CD4-positive, alpha-beta memory T cell (primary cell): Measurements from ENCODE around the gene ZNF674. TPM values are rescaled to one million over a fixed set of nuclear protein-coding genes. Genes with fewer than 3 reads are reported as not detected.
"Not testable (repeated sequence)": the region's sequence is repeated elsewhere in the genome, so short reads cannot be mapped to it uniquely, and the experiment has no call there.

Experiments used
- CTCF ChIA-PET: fragments of 350-600 bp; sonication (Branson Sonifier 250); formaldehyde crosslinking; loops from one replicate; lab custom pipeline; 2021; ENCODE audit warnings: inconsistent platforms; ENCODE audit not compliant: partially characterized antibody; lab: Charles Lee
- POLR2A ChIA-PET: fragments of 350-600 bp; sonication (Branson Sonifier 250); formaldehyde crosslinking; loops from one replicate; lab custom pipeline; 2021; ENCODE audit not compliant: partially characterized antibody; lab: Charles Lee
- DNase-seq, 5 donors: peaks; one replicate each; pipeline versions ENCODE4 v3.0.0 to v3.0.0-alpha.2; 2020 to 2022; ENCODE audit warnings: mixed read lengths in 1 of 5
- H3K27ac ChIP-seq: one replicate; pipeline ENCODE4 v1.7.0; 2013; ENCODE audit warnings: low read depth, low read length
- H3K27me3 ChIP-seq: 2 replicates; pipeline ENCODE4 v1.7.0; 2013; ENCODE audit warnings: mild to moderate bottlenecking, low read length, moderate library complexity; ENCODE audit not compliant: insufficient read depth
- H3K36me3 ChIP-seq: 2 replicates; pipeline ENCODE4 v1.7.0; 2013; ENCODE audit warnings: mild to moderate bottlenecking, low read length, moderate library complexity; ENCODE audit not compliant: insufficient read depth
- H3K4me1 ChIP-seq: 2 replicates; pipeline ENCODE4 v1.7.0; 2013; ENCODE audit warnings: mild to moderate bottlenecking, low read length, moderate library complexity; ENCODE audit not compliant: insufficient read depth
- H3K4me3 ChIP-seq, 2 donors: one replicate each; pipeline ENCODE4 v1.7.0; 2013; ENCODE audit warnings: low read length in 2 of 2, mild to moderate bottlenecking in 1 of 2
- H3K9me3 ChIP-seq, 2 donors: one replicate each; pipeline ENCODE4 v1.7.0; 2013; ENCODE audit warnings: low read length in 2 of 2, control low read depth in 1 of 2; ENCODE audit not compliant: control insufficient read depth in 1 of 2
- H3K27ac Mint-ChIP-seq, 7 donors: one replicate each; pipeline ENCODE4 v1.8.0; 2020 to 2021; ENCODE audit warnings: mixed read lengths in 7 of 7, mild to moderate bottlenecking in 6 of 7, inconsistent platforms in 3 of 7, moderate library complexity in 3 of 7
- H3K27me3 Mint-ChIP-seq, 2 donors: one replicate each; pipeline ENCODE4 v1.8.0; 2020 to 2021; ENCODE audit warnings: mixed read lengths in 2 of 2
- H3K36me3 Mint-ChIP-seq, 2 donors: one replicate each; pipeline ENCODE4 v1.8.0; 2020 to 2021; ENCODE audit warnings: mixed read lengths in 2 of 2, inconsistent platforms in 1 of 2, mild to moderate bottlenecking in 1 of 2
- H3K4me1 Mint-ChIP-seq, 4 donors: one replicate each; pipeline ENCODE4 v1.8.0; 2020 to 2021; ENCODE audit warnings: mixed read lengths in 4 of 4, mild to moderate bottlenecking in 1 of 4
- H3K4me3 Mint-ChIP-seq, 8 donors: one replicate each; pipeline ENCODE4 v1.8.0; 2020 to 2021; ENCODE audit warnings: mixed read lengths in 8 of 8, mild to moderate bottlenecking in 7 of 8, moderate library complexity in 6 of 8, inconsistent platforms in 3 of 8
- H3K9me3 Mint-ChIP-seq, 8 donors: one replicate each; pipeline ENCODE4 v1.8.0; 2020 to 2021; ENCODE audit warnings: mixed read lengths in 8 of 8, mild to moderate bottlenecking in 5 of 8, inconsistent platforms in 3 of 8, moderate library complexity in 1 of 8
- intact Hi-C: fragments of 100-400 bp; cut with micrococcal nuclease; formaldehyde crosslinking; loops from one replicate; pipeline ENCODE4 v1.15.1; 2023
- polyA plus RNA-seq, 2 donors: library from polyadenylated mRNA; unstranded; fragments of 300-500 nt; fragmentation: Illumina TruSeq; gene quantifications; one replicate each; pipeline ENCODE4 v1.2.3, GENCODE V29; 2021
- total RNA-seq, 2 experiments: library from RNA; stranded (reverse); gene quantifications; one replicate each; pipeline ENCODE4 v1.2.3, GENCODE V29; 2021

ZNF674 gene
- total and polyA plus RNA-seq, 4 experiments from 2014 or later = 0.22 to 8.6 (median 3.7) TPM

- H3K4me3 Mint-ChIP-seq = no peak overlapping the region
- no peak overlapping the region for H3K27ac Mint-ChIP-seq
- CTCF ChIA-PET = interaction anchor here (0.8 to 1.7 kb wide), 6 partner anchors 13 to 205 kb away, joined by 3 to 16 read pairs (median 5); no protein-coding TSS in a partner anchor
Measured at GRCh38 chrX:46554942-46555341, 9.7 kb upstream of the ZNF674 start.

GRCh38 chrX:46553935-46554334 lies 8.7 kb upstream of the ZNF674 start:
- H3K4me3 ChIP-seq = no peak overlapping the region
- DNase-seq = no peak
- no peak overlapping the region for H3K27ac ChIP-seq
- intact Hi-C loops = no loop called here
- no peaks in the 10 kb centered on the region for H3K9me3 ChIP-seq
- H3K27me3 ChIP-seq = no peaks in the 10 kb centered on the region
- H3K36me3 Mint-ChIP-seq = peaks cover 1 to 5% of the 10 kb centered on the region in 2 donors
- ChIA-PET CTCF (interaction anchor here (1.3 to 1.7 kb wide), 2 partner anchors 89 to 133 kb away, joined by 7 to 16 read pairs; no protein-coding TSS in a partner anchor), POLR2A (no interaction called here)
- no peaks in the 10 kb centered on the region for H3K27me3 Mint-ChIP-seq
- H3K4me1 ChIP-seq = no peaks in the 10 kb centered on the region
- H3K9me3 Mint-ChIP-seq = peaks cover 0 to under 1% (median 0%) of the 10 kb centered on the region in 8 donors
- H3K4me3 Mint-ChIP-seq = no peak overlapping the region
- no peak overlapping the region for H3K27ac Mint-ChIP-seq
- no peaks in the 10 kb centered on the region for H3K36me3 ChIP-seq
- H3K4me1 Mint-ChIP-seq = peaks cover 0 to 2% (median under 1%) of the 10 kb centered on the region in 4 donors

More at GRCh38 chrX:46554942-46555341, 9.7 kb upstream of the ZNF674 start:
- DNase-seq = peak in 3 of 5 donors; percentile 15 to 22 (median 15)
- no peaks in the 10 kb centered on the region for H3K36me3 ChIP-seq
- H3K27ac ChIP-seq = no peak overlapping the region
- H3K4me1 Mint-ChIP-seq = no peaks in the 10 kb centered on the region
- H3K9me3 ChIP-seq = no peaks in the 10 kb centered on the region
- H3K36me3 Mint-ChIP-seq = peaks cover 0 to 4% of the 10 kb centered on the region in 2 donors
- POLR2A ChIA-PET = interaction anchor here (1.2 kb wide), 1 partner anchor 18 kb away, joined by 3 read pairs; no protein-coding TSS in a partner anchor
- no peaks in the 10 kb centered on the region for H3K4me1 ChIP-seq
- no peaks in the 10 kb centered on the region for H3K27me3 Mint-ChIP-seq
- H3K9me3 Mint-ChIP-seq = no peaks in the 10 kb centered on the region
- intact Hi-C loops = loop anchor here (1.0 kb wide), 1 partner anchor 87 kb away; no protein-coding TSS in a partner anchor
- H3K4me3 ChIP-seq = no peak overlapping the region
- H3K27me3 ChIP-seq = no peaks in the 10 kb centered on the region

GRCh38 chrX:46551494-46552128 lies 6.4 kb upstream of the ZNF674 start:
- Mint-ChIP-seq H3K36me3 (peaks cover 4 to 9% of the 10 kb centered on the region in 2 donors), H3K4me1 (peaks cover 3 to 8% (median 4%) of the 10 kb centered on the region in 4 donors), H3K9me3 (peaks cover 0 to 2% (median 0%) of the 10 kb centered on the region in 8 donors), H3K27me3 (no peaks in the 10 kb centered on the region), H3K4me3 (no peak overlapping the region), H3K27ac (no peak overlapping the region)
- Histone ChIP-seq H3K36me3 (peaks cover 3% of the 10 kb centered on the region), H3K9me3 (no peaks in the 10 kb centered on the region), H3K27me3 (no peaks in the 10 kb centered on the region), H3K4me1 (peaks cover 11% of the 10 kb centered on the region), H3K27ac (no peak overlapping the region), H3K4me3 (no peak overlapping the region)
- DNase-seq = no peak
- intact Hi-C loops = no loop called here
- ChIA-PET CTCF (no interaction called here), POLR2A (no interaction called here)

GRCh38 chrX:46549914-46550313 lies 4.7 kb upstream of the ZNF674 start:
- H3K27me3 Mint-ChIP-seq = no peaks in the 10 kb centered on the region
- peaks cover 8 to 21% (median 15%) of the 10 kb centered on the region in 4 donors for H3K4me1 Mint-ChIP-seq
- no peak overlapping the region for H3K27ac ChIP-seq
- DNase-seq = no peak
- CTCF ChIA-PET = no interaction called here
- peaks cover 0 to 2% (median 0%) of the 10 kb centered on the region in 8 donors for H3K9me3 Mint-ChIP-seq
- H3K9me3 ChIP-seq = no peaks in the 10 kb centered on the region
- H3K36me3 Mint-ChIP-seq = peaks cover 4 to 13% of the 10 kb centered on the region in 2 donors
- no peaks in the 10 kb centered on the region for H3K27me3 ChIP-seq
- intact Hi-C loops = no loop called here
- no peak overlapping the region for H3K27ac Mint-ChIP-seq
- peaks cover 3% of the 10 kb centered on the region for H3K36me3 ChIP-seq
- H3K4me1 ChIP-seq = peaks cover 22% of the 10 kb centered on the region
- POLR2A ChIA-PET = no interaction called here
- no peak overlapping the region for H3K4me3 Mint-ChIP-seq
- no peak overlapping the region for H3K4me3 ChIP-seq

GRCh38 chrX:46547857-46548256 lies 2.6 kb upstream of the ZNF674 start:
- Mint-ChIP-seq H3K27ac (no peak overlapping the region), H3K4me3 (peak overlapping the region in 1 of 8 donors; percentile 41)
- CTCF ChIA-PET = no interaction called here

GRCh38 chrX:46544527-46544926 lies 694 bp downstream of the ZNF674 start:
- Histone ChIP-seq H3K4me1 (peaks cover 29% of the 10 kb centered on the region), H3K4me3 (peak overlapping the region; percentile 36 to 81), H3K27ac (peak overlapping the region; percentile 94)
- H3K27me3 ChIP-seq, CTCF ChIA-PET, H3K36me3 ChIP-seq, H3K9me3 Mint-ChIP-seq, POLR2A ChIA-PET, H3K9me3 ChIP-seq, H3K27me3 Mint-ChIP-seq: not testable (repeated sequence)
- Mint-ChIP-seq H3K4me3 (peak overlapping the region; percentile 89 to 97 (median 94)), H3K36me3 (peaks cover 4 to 21% of the 10 kb centered on the region in 2 donors), H3K27ac (peak overlapping the region; percentile 91 to 99 (median 98)), H3K4me1 (peaks cover 14 to 35% (median 22%) of the 10 kb centered on the region in 4 donors)
- DNase-seq = peak in 1 of 5 donors; percentile 2
- intact Hi-C loops = loop anchor here (2.0 kb wide), 1 partner anchor 98 kb away; no protein-coding TSS in a partner anchor

More at GRCh38 chrX:46547857-46548256, 2.6 kb upstream of the ZNF674 start:
- H3K4me1 ChIP-seq = peaks cover 29% of the 10 kb centered on the region
- Mint-ChIP-seq H3K9me3 (peaks cover 0 to 2% (median 0%) of the 10 kb centered on the region in 8 donors), H3K36me3 (peaks cover 4 to 14% of the 10 kb centered on the region in 2 donors), H3K27me3 (no peaks in the 10 kb centered on the region), H3K4me1 (peaks cover 14 to 35% (median 20%) of the 10 kb centered on the region in 4 donors)
- no peak for DNase-seq
- H3K27me3 ChIP-seq = no peaks in the 10 kb centered on the region
- H3K4me3 ChIP-seq = no peak overlapping the region
- peaks cover 3% of the 10 kb centered on the region for H3K36me3 ChIP-seq
- H3K27ac ChIP-seq = no peak overlapping the region
- intact Hi-C loops = no loop called here
- H3K9me3 ChIP-seq = no peaks in the 10 kb centered on the region
- POLR2A ChIA-PET = no interaction called here

GRCh38 chrX:46543441-46543840 lies 1.8 kb downstream of the ZNF674 start:
- peaks cover under 1 to 22% of the 10 kb centered on the region in 2 donors for H3K36me3 Mint-ChIP-seq
- H3K9me3 ChIP-seq = no peaks in the 10 kb centered on the region
- H3K4me3 ChIP-seq = no peak overlapping the region
- CTCF ChIA-PET = no interaction called here
- no peaks in the 10 kb centered on the region for H3K27me3 ChIP-seq
- peaks cover 14 to 31% (median 21%) of the 10 kb centered on the region in 4 donors for H3K4me1 Mint-ChIP-seq
- peaks cover 3% of the 10 kb centered on the region for H3K36me3 ChIP-seq
- H3K9me3 Mint-ChIP-seq = no peaks in the 10 kb centered on the region
- H3K4me3 Mint-ChIP-seq = peak overlapping the region in 1 of 8 donors; percentile 7
- H3K27ac Mint-ChIP-seq = peak overlapping the region in 2 of 7 donors; percentile 11 to 30
- intact Hi-C loops = no loop called here
- peaks cover 29% of the 10 kb centered on the region for H3K4me1 ChIP-seq
- H3K27me3 Mint-ChIP-seq = no peaks in the 10 kb centered on the region
- no peak for DNase-seq
- no peak overlapping the region for H3K27ac ChIP-seq
- POLR2A ChIA-PET = no interaction called here
